Panc1 (cell line): ENCODE results near the gene BLVRA. TPM values are rescaled to one million over a fixed set of nuclear protein-coding genes. Genes with fewer than 3 reads are reported as not detected.

Experiments used
- ATAC-seq: fragments of 200-7000 bp; cut with Tn5 transposase; 2 replicates; pipeline ENCODE4 v1.9.1; 2020; ENCODE audit warnings: mild to moderate bottlenecking, moderate library complexity
- BruUV-seq: library from RNA; stranded (reverse); fragments of 400-500 nt; replicated peaks from 2 replicates; lab custom pipeline; 2021; lab: Mats Ljungman, UMichigan
- CTCF ChIA-PET: fragments of 300-600 bp; sonication (Branson Sonifier 250); formaldehyde crosslinking; loops from one replicate; lab custom pipeline; 2022; ENCODE audit warnings: antibody characterized with exemption; lab: Charles Lee
- POLR2A ChIA-PET: fragments of 300-600 bp; sonication (Branson Sonifier 250); formaldehyde crosslinking; loops from one replicate; lab custom pipeline; 2022; ENCODE audit warnings: antibody characterized with exemption; lab: Charles Lee
- DNase-seq: peaks from one replicate; pipeline ENCODE4 v3.0.0-alpha.2; 2010; ENCODE audit warnings: low read depth, low spot score
- H3K27ac ChIP-seq: 2 replicates; pipeline ENCODE4 v1.5.1; 2011; ENCODE audit warnings: mild to moderate bottlenecking, low read length, inconsistent platforms
- H3K27me3 ChIP-seq: fragments of 200-500 bp; sonication (Bioruptor generic); 2 replicates; pipeline ENCODE4 v1.6.0; 2014; ENCODE audit warnings: low read length, inconsistent platforms; ENCODE audit not compliant: control insufficient read depth, insufficient read depth
- H3K36me3 ChIP-seq: fragments of 200-500 bp; sonication (Bioruptor generic); 2 replicates; pipeline ENCODE4 v1.5.1; 2014; ENCODE audit warnings: inconsistent platforms, mild to moderate bottlenecking, low read length, moderate library complexity; ENCODE audit not compliant: control insufficient read depth, insufficient read depth
- H3K4me1 ChIP-seq: 2 replicates; pipeline ENCODE4 v1.5.1; 2011; ENCODE audit warnings: inconsistent platforms, mild to moderate bottlenecking, low read length, moderate library complexity; ENCODE audit not compliant: control insufficient read depth, insufficient read depth
- H3K4me3 ChIP-seq, 2 experiments: 2 replicates each; pipeline ENCODE4 v1.5.1; 2011 to 2012; ENCODE audit warnings: low read depth in 2 of 2, low read length in 2 of 2, mild to moderate bottlenecking in 2 of 2, inconsistent platforms in 1 of 2, moderate library complexity in 1 of 2
- H3K9me3 ChIP-seq: fragments of 200-500 bp; sonication (Bioruptor generic); 2 replicates; pipeline ENCODE4 v1.5.1; 2014; ENCODE audit warnings: low read depth, mild to moderate bottlenecking, inconsistent platforms, low read length, moderate library complexity; ENCODE audit not compliant: control insufficient read depth, insufficient read depth
- CTCF ChIP-seq: fragments of 450-650 bp; IDR thresholded peaks from 2 replicates; pipeline ENCODE4 v1.5.1; 2017; ENCODE audit warnings: mild to moderate bottlenecking
- POLR2AphosphoS5 ChIP-seq: IDR thresholded peaks from 2 replicates; pipeline ENCODE4 v1.6.1; 2012; ENCODE audit warnings: mild to moderate bottlenecking, low read depth, low read length, moderate library complexity
- REST ChIP-seq, 2 experiments: IDR thresholded peaks; 2 replicates each; pipeline ENCODE4 v1.6.1; 2011 to 2012; ENCODE audit warnings: low read depth in 2 of 2, control low read depth in 1 of 2, low read length in 1 of 2, mild to moderate bottlenecking in 1 of 2, moderate library complexity in 1 of 2; ENCODE audit not compliant: insufficient read depth in 1 of 2
- SIN3A ChIP-seq: IDR thresholded peaks from 2 replicates; pipeline ENCODE4 v1.6.1; 2012; ENCODE audit warnings: low read depth, mild to moderate bottlenecking, low read length, moderate library complexity, borderline replicate concordance; ENCODE audit not compliant: insufficient read depth
- TCF7L2 ChIP-seq: IDR thresholded peaks from 2 replicates; pipeline ENCODE4 v1.6.1; 2011; ENCODE audit warnings: mild to moderate bottlenecking, low read depth, low read length, inconsistent platforms
- in situ Hi-C: cut with HindIII; loops from 2 replicates; pipeline ENCODE4 v1.10.0; 2016; ENCODE audit warnings: low sequenced_read_pairs, low pct_unique_long_range_greater_than_20kb
- intact Hi-C: fragments of 100-400 bp; cut with micrococcal nuclease; formaldehyde crosslinking; loops from one replicate; pipeline ENCODE4 v1.10.0; 2022; ENCODE audit not compliant: unreplicated experiment
- total RNA-seq: library from RNA; stranded (reverse); gene quantifications from one replicate; pipeline ENCODE4 v1.2.1, GENCODE V29; 2021; ENCODE audit not compliant: unreplicated experiment

Gene BLVRA
- total RNA-seq, 1 experiment from 2014 or later = 85.5 TPM

GRCh38 chr7:43727494-43727893 is 31.0 kb upstream of the BLVRA start:
- Histone ChIP-seq H3K9me3 (no peaks in the 10 kb centered on the region), H3K4me3 (peak overlapping the region in 1 of 2 experiments; percentile 6; a peak in 1 of 4 replicates), H3K27me3 (no peaks in the 10 kb centered on the region), H3K36me3 (no peaks in the 10 kb centered on the region), H3K4me1 (peaks cover 13% of the 10 kb centered on the region), H3K27ac (no peak overlapping the region)
- POLR2A ChIA-PET = interaction anchor here (0.7 kb wide), 1 partner anchor 11 kb away, joined by 8 read pairs; no protein-coding TSS in a partner anchor
- DNase-seq (no peak), ATAC-seq (no peak)
- CTCF ChIA-PET = no interaction called here
- BruUV-seq = no TSS peak
- intact Hi-C loops = loop anchor here (5.0 to 10.0 kb wide), 3 partner anchors 110 to 783 kb away; partner anchors contain the start of gene STK17A
- TF ChIP-seq REST (IDR thresholded peaks at IDR 0.05; ENCODE audit: insufficient read depth in 1 of 2, low read depth in 2 of 2, low read length in 1 of 2) (no peak), SIN3A (no peak), TCF7L2 (no peak), CTCF (no peak), POLR2AphosphoS5 (no peak)
- in situ Hi-C loops = no loop called here

GRCh38 chr7:43729214-43729923 is 29.1 kb upstream of the BLVRA start, which contains the start of gene COA1:
TSS of gene COA1 (minus strand) at chr7:43729523. CDS start at chr7:43648614, 80,909 bp downstream.
- ChIA-PET CTCF (interaction anchor here (0.7 to 2.6 kb wide), 3 partner anchors 16 to 890 kb away, joined by 3 to 16 read pairs (median 4); partner anchors contain the start of gene STK17A), POLR2A (interaction anchor here (0.7 kb wide), 1 partner anchor 800 kb away, joined by 5 read pairs; no protein-coding TSS in a partner anchor)
- Histone ChIP-seq H3K9me3 (no peaks in the 10 kb centered on the region), H3K27ac (peak within 1 kb of the TSS; percentile 92), H3K4me3 (peak within 1 kb of the TSS; percentile 63 to 99), H3K36me3 (no peaks in the 10 kb centered on the region), H3K27me3 (no peaks in the 10 kb centered on the region), H3K4me1 (peaks cover 13% of the 10 kb centered on the region)
- DNase-seq = peak; percentile 88
- TF ChIP-seq REST (IDR thresholded peaks at IDR 0.05; ENCODE audit: insufficient read depth in 1 of 2, low read depth in 2 of 2, low read length in 1 of 2) (no peak; a peak in 1 of 4 replicates), SIN3A (peak; percentile 90; the same call in 1 of the 2 replicates), POLR2AphosphoS5 (peak; percentile 96)
- no TSS peak for BruUV-seq
- peak; percentile 100 for ATAC-seq
- intact Hi-C loops (loop anchor here (5.0 to 10.0 kb wide), 3 partner anchors 108 to 785 kb away; partner anchors contain the start of gene STK17A), in situ Hi-C loops (no loop called here)
